PC-3 (cell line): ENCODE data around the gene AKAP8. TPM values are rescaled to one million over a fixed set of nuclear protein-coding genes. Genes with fewer than 3 reads are reported as not detected.

Experiments used
- ATAC-seq: fragments of 200-7000 bp; cut with Tn5 transposase; 2 replicates; pipeline ENCODE4 v1.9.1; 2020; ENCODE audit warnings: mild to moderate bottlenecking, moderate library complexity
- Bru-seq: library from RNA; stranded (reverse); fragments of 400-500 nt; gene quantifications from one replicate; lab custom pipeline; 2021; lab: Mats Ljungman, UMichigan
- BruChase-seq, 2 experiments: library from RNA; stranded (reverse); fragments of 400-500 nt; gene quantifications; one replicate each; lab custom pipeline; 2021; lab: Mats Ljungman, UMichigan
- BruUV-seq: library from RNA; stranded (reverse); fragments of 400-500 nt; replicated peaks from 2 replicates; lab custom pipeline; 2021; lab: Mats Ljungman, UMichigan
- CTCF ChIA-PET: fragments of 300-600 bp; sonication (Branson Sonifier 250); formaldehyde crosslinking; loops from one replicate; lab custom pipeline; 2022; ENCODE audit warnings: antibody characterized with exemption; lab: Charles Lee
- POLR2A ChIA-PET: fragments of 300-600 bp; sonication (Branson Sonifier 250); formaldehyde crosslinking; loops from one replicate; lab custom pipeline; 2022; ENCODE audit warnings: antibody characterized with exemption; ENCODE audit not compliant: unreplicated experiment; lab: Charles Lee
- DNase-seq: peaks from one replicate; pipeline ENCODE4 v3.0.0-alpha.2; 2015
- H2AFZ ChIP-seq: fragments of 300-600 bp; sonication (generic); 2 replicates; pipeline ENCODE4 v1.6.0; 2016; ENCODE audit warnings: antibody characterized with exemption, low read length
- H3F3A ChIP-seq: fragments of 300-600 bp; sonication (generic); one replicate; pipeline ENCODE4 v1.6.0; 2017; ENCODE audit warnings: antibody characterized with exemption, low read length, control low read depth, mild to moderate bottlenecking; ENCODE audit not compliant: unreplicated experiment
- H3K27ac ChIP-seq: fragments of 300-600 bp; sonication (generic); 2 replicates; pipeline ENCODE4 v1.5.1; 2016; ENCODE audit warnings: mild to moderate bottlenecking, low read length
- H3K27me3 ChIP-seq: fragments of 300-600 bp; sonication (generic); 2 replicates; pipeline ENCODE4 v1.6.1; 2016; ENCODE audit warnings: low read length, mixed read lengths
- H3K36me3 ChIP-seq: fragments of 300-600 bp; sonication (generic); 2 replicates; pipeline ENCODE4 v1.6.1; 2016; ENCODE audit warnings: low read depth, mixed run types, low read length, mixed read lengths
- H3K4me1 ChIP-seq: fragments of 300-600 bp; sonication (generic); 2 replicates; pipeline ENCODE4 v1.5.1; 2016; ENCODE audit warnings: low read length; ENCODE audit not compliant: insufficient read depth
- H3K4me2 ChIP-seq: fragments of 300-600 bp; sonication (generic); 2 replicates; pipeline ENCODE4 v1.6.0; 2016; ENCODE audit warnings: low read length
- H3K4me3 ChIP-seq: fragments of 300-600 bp; sonication (generic); 2 replicates; pipeline ENCODE4 v1.5.1; 2016; ENCODE audit warnings: mild to moderate bottlenecking, low read length, mixed read lengths
- H3K79me2 ChIP-seq: fragments of 300-600 bp; sonication (generic); 2 replicates; pipeline ENCODE4 v1.6.1; 2017; ENCODE audit warnings: low read length, mixed read lengths
- H3K9ac ChIP-seq: fragments of 300-600 bp; sonication (generic); 2 replicates; pipeline ENCODE4 v1.6.0; 2016; ENCODE audit warnings: mild to moderate bottlenecking, low read length
- H3K9me2 ChIP-seq: fragments of 300-600 bp; sonication (generic); replicated peaks from 2 replicates; pipeline ENCODE4 v1.6.1; 2016; ENCODE audit warnings: mixed run types, low read length, mixed read lengths
- H3K9me3 ChIP-seq: fragments of 300-600 bp; sonication (generic); 2 replicates; pipeline ENCODE4 v1.6.1; 2016; ENCODE audit warnings: low read length, mixed read lengths
- H4K20me1 ChIP-seq: fragments of 300-600 bp; sonication (generic); 2 replicates; pipeline ENCODE4 v1.6.1; 2016; ENCODE audit warnings: low read length, mixed read lengths
- EZH2 ChIP-seq: fragments of 300-600 bp; sonication (generic); IDR thresholded peaks from one replicate; pipeline ENCODE4 v1.6.1; 2017; ENCODE audit warnings: antibody characterized with exemption, mild to moderate bottlenecking, low read length; ENCODE audit not compliant: unreplicated experiment
- EZH2phosphoT487 ChIP-seq: fragments of 300-600 bp; sonication (generic); IDR thresholded peaks from 2 replicates; pipeline ENCODE4 v1.6.1; 2018; ENCODE audit warnings: mild to moderate bottlenecking, antibody characterized with exemption, low read length, borderline replicate concordance
- intact Hi-C: fragments of 100-400 bp; cut with micrococcal nuclease; formaldehyde crosslinking; loops from 2 replicates; pipeline ENCODE4 v1.9.0; 2023
- long read RNA-seq: library from polyadenylated mRNA; unstranded; transcript quantifications from one replicate; pipeline ENCODE4 v2.0.0, GENCODE V29; 2021; ENCODE audit not compliant: unreplicated experiment
- total RNA-seq: library from RNA; depleted of rRNA; stranded (reverse); fragments of >200 nt; gene quantifications from 2 replicates; pipeline ENCODE4 v1.2.3, GENCODE V29; 2014; rRNA removed
- TF ChIP-seq, protein P1 (sequence below): fragments of 300-600 bp; sonication (generic); conservative IDR thresholded peaks from 2 replicates; pipeline ENCODE4 v1.5.1; 2017; ENCODE audit warnings: antibody characterized with exemption, low read depth, mild to moderate bottlenecking, low read length

The AKAP8 gene
- total RNA-seq, result 36.3 and 48.0 TPM in 2 replicates
- Bru-seq, nascent RNA, result percentile 85 among the genes with signal in this experiment
- percentile 93 among the genes with signal in this experiment for BruChase-seq, experiment 1, labeled RNA remaining after a 6-hour chase
- percentile 91 among the genes with signal in this experiment for BruChase-seq, experiment 2, labeled RNA remaining after a 2-hour chase
- long read RNA-seq, transcript AKAP8-204 (11 exons, 3,071 nt), result minor isoform, 5 of 184 reads
- long read RNA-seq, transcript AKAP8-201 (14 exons, 3,670 nt), result major isoform, 55 of 184 reads
- long read RNA-seq, partial matches to known transcripts, result 87 of 184 reads
- long read RNA-seq, other reads (novel, unspliced or antisense), result 37 of 184 reads

DNA sequence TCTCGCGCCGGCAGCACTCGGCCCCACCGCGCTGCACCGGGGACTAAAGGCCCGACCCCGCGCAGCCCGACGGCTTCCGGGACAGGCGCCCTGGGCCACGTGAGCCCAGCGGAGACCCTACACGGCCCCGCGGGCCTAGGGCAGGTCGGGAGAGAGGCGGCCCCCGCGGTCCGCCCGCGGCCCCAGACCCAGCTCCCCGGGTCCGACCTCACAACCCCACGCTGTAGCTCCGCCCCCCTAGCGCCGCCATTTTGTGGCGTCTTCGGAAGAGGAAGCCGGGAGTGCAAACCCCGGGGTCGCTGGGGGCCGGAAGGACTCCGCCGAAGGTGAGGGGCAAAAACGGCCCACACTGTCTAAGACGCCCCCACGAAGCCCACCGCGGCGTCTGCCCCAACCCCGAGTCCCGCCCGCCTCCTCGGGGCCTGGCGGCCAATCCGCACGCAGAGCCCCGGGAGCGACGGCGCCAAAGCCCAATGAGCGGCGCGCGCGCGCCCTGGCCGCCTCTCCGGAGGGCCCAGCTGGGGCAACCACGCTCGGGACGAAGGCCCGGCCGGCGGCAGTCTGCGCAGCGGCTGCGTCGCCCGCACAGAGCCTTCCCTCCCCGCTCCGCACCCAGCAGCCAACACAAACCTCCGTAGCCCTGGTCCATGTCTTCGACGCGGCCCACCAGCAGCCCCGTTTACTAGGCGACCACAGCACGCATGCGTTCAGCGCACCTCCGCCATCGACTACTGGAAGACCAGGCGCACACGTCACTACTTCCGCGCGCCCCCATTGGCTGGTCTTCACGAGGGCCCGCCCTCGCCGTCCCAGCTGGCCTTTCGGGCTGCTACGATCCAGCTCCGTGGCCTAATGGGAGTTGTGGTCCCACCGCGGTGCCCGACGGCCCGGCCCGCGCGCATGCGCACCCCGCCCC lies at the start of gene AKAP8:
AKAP8 (minus strand) TSS at position 705 of the 916 bp plus-strand sequence; CDS start at position 649, 56 bp downstream.
- DNase-seq (peak; percentile 99), ATAC-seq (peak; percentile 87)
- H3K9ac ChIP-seq, result peak within 1 kb of the TSS; percentile 92
- H3K4me1 ChIP-seq, result peaks cover 21% of the 10 kb centered on the region
- intact Hi-C loops, result loop anchor here (1.0 kb wide), 1 partner anchor 40 kb away; no protein-coding TSS in a partner anchor
- ChIA-PET CTCF (interaction anchor here (0.6 to 1.6 kb wide), 2 partner anchors 176 to 196 kb away, joined by 3 to 13 read pairs; no protein-coding TSS in a partner anchor), POLR2A (interaction anchor here (0.5 to 2.7 kb wide), 10 partner anchors 21 to 631 kb away, joined by 3 to 23 read pairs (median 4); partner anchors contain the start of gene AKAP8L)
- no TSS peak for BruUV-seq
- H3K27me3 ChIP-seq, result no peaks in the 10 kb centered on the region
- peak within 1 kb of the TSS; percentile 88 for H3K4me3 ChIP-seq
- H3K27ac ChIP-seq, result peak within 1 kb of the TSS; percentile 85
- no peak for TF ChIP-seq EZH2
- TF ChIP-seq EZH2phosphoT487, result no peak
- TF ChIP-seq, protein P1, sequence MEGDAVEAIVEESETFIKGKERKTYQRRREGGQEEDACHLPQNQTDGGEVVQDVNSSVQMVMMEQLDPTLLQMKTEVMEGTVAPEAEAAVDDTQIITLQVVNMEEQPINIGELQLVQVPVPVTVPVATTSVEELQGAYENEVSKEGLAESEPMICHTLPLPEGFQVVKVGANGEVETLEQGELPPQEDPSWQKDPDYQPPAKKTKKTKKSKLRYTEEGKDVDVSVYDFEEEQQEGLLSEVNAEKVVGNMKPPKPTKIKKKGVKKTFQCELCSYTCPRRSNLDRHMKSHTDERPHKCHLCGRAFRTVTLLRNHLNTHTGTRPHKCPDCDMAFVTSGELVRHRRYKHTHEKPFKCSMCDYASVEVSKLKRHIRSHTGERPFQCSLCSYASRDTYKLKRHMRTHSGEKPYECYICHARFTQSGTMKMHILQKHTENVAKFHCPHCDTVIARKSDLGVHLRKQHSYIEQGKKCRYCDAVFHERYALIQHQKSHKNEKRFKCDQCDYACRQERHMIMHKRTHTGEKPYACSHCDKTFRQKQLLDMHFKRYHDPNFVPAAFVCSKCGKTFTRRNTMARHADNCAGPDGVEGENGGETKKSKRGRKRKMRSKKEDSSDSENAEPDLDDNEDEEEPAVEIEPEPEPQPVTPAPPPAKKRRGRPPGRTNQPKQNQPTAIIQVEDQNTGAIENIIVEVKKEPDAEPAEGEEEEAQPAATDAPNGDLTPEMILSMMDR, result no peak
- peaks cover 33% of the 10 kb centered on the region for H4K20me1 ChIP-seq
- peak within 1 kb of the TSS; percentile 84 for H2AFZ ChIP-seq
- H3K9me3 ChIP-seq, result no peaks in the 10 kb centered on the region
- peaks cover 6% of the 10 kb centered on the region; the same call in 1 of the 2 replicates for H3K36me3 ChIP-seq
- peaks cover 51% of the 10 kb centered on the region for H3K79me2 ChIP-seq
- H3K9me2 ChIP-seq, result no peaks in the 10 kb centered on the region
- H3F3A ChIP-seq, result peaks cover 10% of the 10 kb centered on the region
- peak within 1 kb of the TSS; percentile 86 for H3K4me2 ChIP-seq

GRCh38 chr19:15427991-15428471 lies 48.4 kb upstream of the AKAP8 start:
- ChIA-PET POLR2A (interaction anchor here (0.6 kb wide), 1 partner anchor 9 kb away, joined by 13 read pairs; no protein-coding TSS in a partner anchor), CTCF (no interaction called here)
- no peak overlapping the region for H3K4me2 ChIP-seq
- H3K9ac ChIP-seq, result no peak overlapping the region
- H3K4me1 ChIP-seq, result peaks cover 16% of the 10 kb centered on the region
- no peak overlapping the region for H3K27ac ChIP-seq
- H3K9me3 ChIP-seq, result no peaks in the 10 kb centered on the region
- H3K36me3 ChIP-seq, result peaks cover 57% of the 10 kb centered on the region
- TF ChIP-seq, protein P1, result no peak
- TF ChIP-seq EZH2phosphoT487 (no peak), EZH2 (no peak)
- H3K9me2 ChIP-seq, result no peaks in the 10 kb centered on the region
- no peaks in the 10 kb centered on the region for H3F3A ChIP-seq
- no peaks in the 10 kb centered on the region for H3K27me3 ChIP-seq
- peaks cover 41% of the 10 kb centered on the region for H3K79me2 ChIP-seq
- DNase-seq (no peak), ATAC-seq (no peak)
- intact Hi-C loops, result no loop called here
- peaks cover 15% of the 10 kb centered on the region; the same call in 1 of the 2 replicates for H4K20me1 ChIP-seq
- no peak overlapping the region for H2AFZ ChIP-seq
- no peak overlapping the region for H3K4me3 ChIP-seq
- no TSS peak for BruUV-seq
